ENCODE data around the gene CEPT1.

CEPT1 gene

GRCh38 chr1:111145963-111146768 is 6.1 kb downstream of the CEPT1 start:
- in situ Hi-C loops (cut with HindIII; ENCODE audit: low sequenced_read_pairs) = no loop called here

- in situ Hi-C loops (cut with HindIII; ENCODE audit: low sequenced_read_pairs) = no loop called here
Measured at GRCh38 chr1:111147948-111148347, 7.9 kb downstream of the CEPT1 start.

- in situ Hi-C loops (cut with HindIII; ENCODE audit: low sequenced_read_pairs) = no loop called here
Measured at GRCh38 chr1:111148376-111148881, 8.4 kb downstream of the CEPT1 start.

GRCh38 chr1:111151838-111152237 is 11.8 kb downstream of the CEPT1 start:
- in situ Hi-C loops (cut with HindIII; ENCODE audit: low sequenced_read_pairs) = no loop called here

- in situ Hi-C loops (cut with HindIII; ENCODE audit: low sequenced_read_pairs) = no loop called here
Measured at GRCh38 chr1:111154021-111154999, 14.3 kb downstream of the CEPT1 start.

GRCh38 chr1:111157431-111157830 is 17.4 kb downstream of the CEPT1 start:
- in situ Hi-C loops (cut with HindIII; ENCODE audit: low sequenced_read_pairs) = no loop called here

- in situ Hi-C loops (cut with HindIII; ENCODE audit: low sequenced_read_pairs) = no loop called here
Measured at GRCh38 chr1:111161843-111162487, 21.9 kb downstream of the CEPT1 start.

- in situ Hi-C loops (cut with HindIII; ENCODE audit: low sequenced_read_pairs) = no loop called here
Measured at GRCh38 chr1:111162488-111162880, 22.5 kb downstream of the CEPT1 start.

GRCh38 chr1:111163363-111163762 is 23.3 kb downstream of the CEPT1 start:
- in situ Hi-C loops (cut with HindIII; ENCODE audit: low sequenced_read_pairs) = no loop called here

GRCh38 chr1:111164151-111164550 is 24.1 kb downstream of the CEPT1 start:
- in situ Hi-C loops (cut with HindIII; ENCODE audit: low sequenced_read_pairs) = no loop called here

GRCh38 chr1:111172463-111172862 is 32.4 kb downstream of the CEPT1 start:
- in situ Hi-C loops (cut with HindIII; ENCODE audit: low sequenced_read_pairs) = no loop called here

- in situ Hi-C loops (cut with HindIII; ENCODE audit: low sequenced_read_pairs) = no loop called here
Measured at GRCh38 chr1:111174070-111174469, 34.0 kb downstream of the CEPT1 start.

- in situ Hi-C loops (cut with HindIII; ENCODE audit: low sequenced_read_pairs) = no loop called here
Measured at GRCh38 chr1:111175349-111175748, 35.3 kb downstream of the CEPT1 start.

- in situ Hi-C loops (cut with HindIII; ENCODE audit: low sequenced_read_pairs) = no loop called here
Measured at GRCh38 chr1:111176678-111177077, 36.7 kb downstream of the CEPT1 start.

GRCh38 chr1:111179968-111180533 is 40.0 kb downstream of the CEPT1 start:
- in situ Hi-C loops (cut with HindIII; ENCODE audit: low sequenced_read_pairs) = no loop called here

GRCh38 chr1:111182052-111182451 is 42.0 kb downstream of the CEPT1 start:
- in situ Hi-C loops (cut with HindIII; ENCODE audit: low sequenced_read_pairs) = no loop called here

- in situ Hi-C loops (cut with HindIII; ENCODE audit: low sequenced_read_pairs) = no loop called here
Measured at GRCh38 chr1:111183308-111184069, 43.5 kb downstream of the CEPT1 start.

GRCh38 chr1:111184663-111185062 is 44.6 kb downstream of the CEPT1 start:
- in situ Hi-C loops (cut with HindIII; ENCODE audit: low sequenced_read_pairs) = no loop called here

GRCh38 chr1:111190931-111191451 is 51.0 kb downstream of the CEPT1 start:
- in situ Hi-C loops (cut with HindIII; ENCODE audit: low sequenced_read_pairs) = no loop called here

GRCh38 chr1:111191496-111191895 is 51.5 kb downstream of the CEPT1 start:
- in situ Hi-C loops (cut with HindIII; ENCODE audit: low sequenced_read_pairs) = no loop called here

Data from DLD1 (cell line).